Osteocyte (in vitro differentiated cells): Measurements from ENCODE around the gene CELF1. TPM values are rescaled to one million over a fixed set of nuclear protein-coding genes. Genes with fewer than 3 reads are reported as not detected.
"Not testable (repeated sequence)": the region's sequence is repeated elsewhere in the genome, so short reads cannot be mapped to it uniquely, and the experiment has no call there.

Experiments used
- DNase-seq: peaks from one replicate; pipeline ENCODE4 v3.0.0; 2021; ENCODE audit warnings: mixed read lengths; ENCODE audit not compliant: unreplicated experiment; ENCODE audit errors: extremely low spot score
- H3K27ac Mint-ChIP-seq: one replicate; pipeline ENCODE4 v1.8.0; 2021; ENCODE audit warnings: mild to moderate bottlenecking, mixed read lengths; ENCODE audit not compliant: unreplicated experiment
- H3K27me3 Mint-ChIP-seq: one replicate; pipeline ENCODE4 v1.8.0; 2021; ENCODE audit warnings: mixed read lengths; ENCODE audit not compliant: unreplicated experiment
- H3K36me3 Mint-ChIP-seq: one replicate; pipeline ENCODE4 v1.8.0; 2021; ENCODE audit warnings: mixed read lengths; ENCODE audit not compliant: unreplicated experiment
- H3K4me1 Mint-ChIP-seq: one replicate; pipeline ENCODE4 v1.8.0; 2021; ENCODE audit warnings: mixed read lengths; ENCODE audit not compliant: unreplicated experiment
- H3K4me3 Mint-ChIP-seq: one replicate; pipeline ENCODE4 v1.8.0; 2021; ENCODE audit warnings: mild to moderate bottlenecking, moderate library complexity, mixed read lengths; ENCODE audit not compliant: unreplicated experiment
- H3K9me3 Mint-ChIP-seq: one replicate; pipeline ENCODE4 v1.8.0; 2021; ENCODE audit warnings: mixed read lengths; ENCODE audit not compliant: unreplicated experiment
- total RNA-seq: library from RNA; stranded (reverse); gene quantifications from 2 replicates; pipeline ENCODE4 v1.2.1, GENCODE V29; 2021
- TF ChIP-seq, protein P1 (sequence below): fragments of 200-600 bp; sonication (generic); IDR thresholded peaks from 2 replicates; pipeline ENCODE4 v1.5.0; 2021; ENCODE audit warnings: antibody characterized with exemption, mild to moderate bottlenecking, moderate library complexity

Gene CELF1
- total RNA-seq, 1 donor from 2014 or later = 88.6 TPM

DNA sequence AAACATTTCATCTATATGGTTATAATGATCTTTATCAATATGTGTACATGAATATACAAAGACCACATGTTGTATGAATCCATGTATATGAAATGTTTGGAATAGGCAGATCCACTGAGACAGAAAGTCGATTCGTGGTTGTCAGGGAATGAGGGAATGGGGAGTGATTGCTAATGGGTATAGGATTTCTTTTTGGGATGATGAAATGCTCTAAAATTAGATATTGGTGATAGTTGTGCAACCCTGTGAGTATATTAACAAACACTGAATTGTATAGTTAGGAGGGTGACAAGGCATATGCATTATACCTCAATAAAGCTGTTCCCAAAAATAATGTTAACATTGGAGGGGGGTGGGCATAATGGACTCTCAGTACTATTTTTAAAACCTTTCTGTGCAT, 7.5 kb upstream of the CELF1 start:
- Mint-ChIP-seq H3K4me1 (peaks cover 6% of the 10 kb centered on the region), H3K4me3 (no peak overlapping the region), H3K27ac (peak overlapping the region; percentile 0), H3K36me3 (no peaks in the 10 kb centered on the region), H3K27me3 (no peaks in the 10 kb centered on the region), H3K9me3 (no peaks in the 10 kb centered on the region)
- no peak for DNase-seq
- TF ChIP-seq, protein P1, sequence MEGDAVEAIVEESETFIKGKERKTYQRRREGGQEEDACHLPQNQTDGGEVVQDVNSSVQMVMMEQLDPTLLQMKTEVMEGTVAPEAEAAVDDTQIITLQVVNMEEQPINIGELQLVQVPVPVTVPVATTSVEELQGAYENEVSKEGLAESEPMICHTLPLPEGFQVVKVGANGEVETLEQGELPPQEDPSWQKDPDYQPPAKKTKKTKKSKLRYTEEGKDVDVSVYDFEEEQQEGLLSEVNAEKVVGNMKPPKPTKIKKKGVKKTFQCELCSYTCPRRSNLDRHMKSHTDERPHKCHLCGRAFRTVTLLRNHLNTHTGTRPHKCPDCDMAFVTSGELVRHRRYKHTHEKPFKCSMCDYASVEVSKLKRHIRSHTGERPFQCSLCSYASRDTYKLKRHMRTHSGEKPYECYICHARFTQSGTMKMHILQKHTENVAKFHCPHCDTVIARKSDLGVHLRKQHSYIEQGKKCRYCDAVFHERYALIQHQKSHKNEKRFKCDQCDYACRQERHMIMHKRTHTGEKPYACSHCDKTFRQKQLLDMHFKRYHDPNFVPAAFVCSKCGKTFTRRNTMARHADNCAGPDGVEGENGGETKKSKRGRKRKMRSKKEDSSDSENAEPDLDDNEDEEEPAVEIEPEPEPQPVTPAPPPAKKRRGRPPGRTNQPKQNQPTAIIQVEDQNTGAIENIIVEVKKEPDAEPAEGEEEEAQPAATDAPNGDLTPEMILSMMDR = no peak

DNA sequence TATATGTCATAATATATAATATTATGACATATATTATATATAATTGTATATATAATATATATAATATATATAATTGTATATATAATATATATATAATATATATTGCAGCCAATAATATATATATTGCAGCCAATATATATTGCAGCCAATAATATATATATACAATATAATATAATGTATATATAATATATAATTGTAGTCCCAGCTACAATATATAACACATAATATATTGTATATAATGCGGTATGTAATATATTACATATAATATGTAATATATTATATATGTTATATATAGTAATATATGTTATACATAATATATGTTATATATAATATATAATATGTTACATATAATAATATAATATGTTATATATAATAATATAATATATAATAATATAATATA, 5.8 kb upstream of the CELF1 start:
- H3K36me3 Mint-ChIP-seq = no peaks in the 10 kb centered on the region
- H3K27me3 Mint-ChIP-seq = no peaks in the 10 kb centered on the region
- no peak for DNase-seq
- no peak overlapping the region for H3K27ac Mint-ChIP-seq
- no peak overlapping the region for H3K4me3 Mint-ChIP-seq
- H3K4me1 Mint-ChIP-seq = no peaks in the 10 kb centered on the region
- TF ChIP-seq, protein P1 = no peak
- no peaks in the 10 kb centered on the region for H3K9me3 Mint-ChIP-seq

DNA sequence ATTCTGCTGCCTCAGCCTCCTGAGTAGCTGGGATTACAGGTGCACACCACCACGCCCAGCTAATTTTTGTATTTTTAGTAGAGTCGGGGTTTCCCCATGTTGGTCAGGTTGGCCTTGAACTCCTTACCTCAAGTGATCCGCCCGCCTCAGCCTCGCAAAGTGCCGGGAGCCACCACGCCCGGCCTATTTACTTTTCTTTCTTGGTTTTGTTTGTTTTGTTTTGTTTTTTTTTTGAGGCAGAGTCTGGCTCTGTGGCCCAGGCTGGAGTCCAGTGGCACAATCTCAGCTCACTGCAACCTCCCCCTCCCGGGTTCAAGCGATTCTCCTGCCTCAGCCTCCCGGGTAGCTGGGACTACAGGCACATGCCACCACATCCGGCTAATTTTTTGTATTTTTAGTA, 4.1 kb upstream of the CELF1 start:
- not testable (repeated sequence) for H3K4me1 Mint-ChIP-seq, H3K27me3 Mint-ChIP-seq

DNA sequence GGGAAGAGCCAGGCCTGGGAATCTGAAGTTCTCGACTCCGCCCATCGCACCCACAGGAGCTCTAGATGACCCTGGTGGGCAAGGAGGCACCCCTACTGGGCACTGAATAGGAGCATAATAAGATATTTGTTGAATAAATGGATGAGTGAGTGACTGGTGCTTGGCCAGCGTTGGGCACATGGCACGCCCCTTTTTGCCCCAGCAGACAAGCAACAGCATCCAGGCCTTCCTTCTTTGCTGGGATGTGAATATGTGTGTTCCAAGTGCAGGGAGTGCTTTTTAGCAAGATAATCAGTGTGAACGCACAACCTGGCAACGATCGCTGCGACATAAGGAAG, 443 bp upstream of the CELF1 start:
- no peaks in the 10 kb centered on the region for H3K9me3 Mint-ChIP-seq
- DNase-seq = no peak
- H3K27me3 Mint-ChIP-seq = no peaks in the 10 kb centered on the region
- TF ChIP-seq, protein P1 = peak; percentile 22
- H3K36me3 Mint-ChIP-seq = peaks cover 5% of the 10 kb centered on the region
- H3K27ac Mint-ChIP-seq = peak overlapping the region; percentile 87
- peak overlapping the region; percentile 98 for H3K4me3 Mint-ChIP-seq
- H3K4me1 Mint-ChIP-seq = peaks cover 24% of the 10 kb centered on the region

More for the DNA sequence above, 4.1 kb upstream of the CELF1 start:
- not testable (repeated sequence) for H3K9me3 Mint-ChIP-seq, DNase-seq, H3K4me3 Mint-ChIP-seq, H3K36me3 Mint-ChIP-seq, H3K27ac Mint-ChIP-seq

DNA sequence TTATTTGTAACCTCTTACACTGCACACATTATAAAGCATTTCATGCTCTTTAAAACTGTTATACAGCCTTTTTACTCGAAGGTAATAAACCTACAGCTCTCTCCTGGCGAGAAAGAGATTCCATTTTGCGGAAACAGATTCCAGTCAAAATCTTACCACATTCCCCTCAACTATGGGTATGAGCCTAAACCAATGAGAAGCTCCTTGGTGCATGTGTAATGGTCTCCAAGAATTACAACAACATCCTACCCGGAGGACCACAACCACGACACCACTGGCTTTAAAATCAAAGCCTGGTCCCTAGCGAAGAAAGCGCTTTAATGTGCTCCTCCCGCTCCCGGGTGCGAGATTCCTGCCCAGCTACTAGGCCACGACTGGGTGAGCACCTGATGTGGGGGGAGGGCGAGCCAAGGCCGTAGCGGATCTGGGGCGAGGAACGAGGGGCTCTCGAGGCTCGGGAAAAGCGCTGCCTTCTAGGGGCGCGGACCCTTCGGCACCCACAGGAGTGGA, 821 bp downstream of the CELF1 start:
- Mint-ChIP-seq H3K4me3 (peak overlapping the region; percentile 98), H3K9me3 (no peaks in the 10 kb centered on the region), H3K36me3 (peaks cover 5% of the 10 kb centered on the region), H3K27me3 (no peaks in the 10 kb centered on the region), H3K4me1 (peaks cover 24% of the 10 kb centered on the region), H3K27ac (peak overlapping the region; percentile 95)
- TF ChIP-seq, protein P1 = no peak
- DNase-seq = no peak

DNA sequence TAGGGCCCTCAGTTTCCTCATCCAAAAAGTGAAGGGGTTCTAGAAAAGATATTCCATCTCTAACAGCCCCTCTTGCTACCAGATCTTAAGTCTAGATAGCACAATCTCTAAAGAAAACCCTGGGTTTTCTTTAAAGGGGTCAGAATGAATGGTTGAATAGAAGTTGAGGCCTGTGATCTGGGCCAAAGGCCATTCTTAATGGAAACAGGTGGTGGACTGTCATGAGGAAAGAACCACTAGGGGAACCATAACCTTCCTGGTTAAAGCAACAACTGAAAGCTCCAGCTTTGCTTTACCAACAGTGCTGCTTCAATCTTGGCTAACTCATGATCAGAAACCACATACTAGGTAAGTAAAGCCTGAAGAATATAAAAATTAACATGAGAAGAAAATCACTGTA, 1.8 kb downstream of the CELF1 start:
- TF ChIP-seq, protein P1 = peak; percentile 44
- H3K27me3 Mint-ChIP-seq = no peaks in the 10 kb centered on the region
- no peak for DNase-seq

More for the DNA sequence above, 1.8 kb downstream of the CELF1 start:
- Mint-ChIP-seq H3K4me1 (peaks cover 24% of the 10 kb centered on the region), H3K4me3 (peak overlapping the region; percentile 98), H3K27ac (peak overlapping the region; percentile 95), H3K9me3 (no peaks in the 10 kb centered on the region), H3K36me3 (peaks cover 5% of the 10 kb centered on the region)
